Measurements from ENCODE around the gene KIF5C.

The KIF5C gene

DNA sequence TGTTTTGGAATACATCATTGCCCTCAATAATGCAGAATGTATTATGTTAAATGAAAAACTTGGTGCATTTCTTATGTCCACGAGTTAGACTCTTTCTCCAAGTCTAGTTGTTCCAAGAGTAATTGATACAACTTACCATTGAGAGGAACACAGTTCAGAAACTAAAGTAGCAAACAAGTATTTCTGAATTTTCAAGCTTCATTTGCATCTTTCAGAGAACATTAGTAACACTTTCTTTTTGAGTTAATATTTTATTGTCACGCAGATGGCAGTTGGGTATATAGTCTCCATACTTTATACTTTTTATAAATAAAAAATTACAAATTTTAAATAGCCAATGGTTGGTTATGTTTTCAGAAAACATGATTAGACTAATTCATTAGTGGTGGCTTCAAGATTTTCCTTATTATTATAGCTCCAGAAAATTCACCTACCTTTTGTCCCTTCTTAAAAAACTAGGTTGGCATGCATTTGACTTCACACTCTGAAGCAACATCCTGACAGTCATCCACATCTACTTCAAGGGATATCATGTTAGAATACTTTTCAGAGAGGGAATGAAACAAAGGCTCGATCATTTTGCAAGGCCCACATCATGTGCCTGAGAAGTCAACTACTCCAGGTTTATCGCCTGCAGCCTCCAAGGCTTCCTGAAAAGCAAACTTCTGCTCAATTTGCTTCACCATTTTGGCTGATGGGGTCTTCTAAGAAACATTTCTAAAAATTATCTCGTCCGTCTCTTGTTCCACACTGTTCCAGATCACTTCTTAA lies 193.4 kb downstream of the KIF5C start:
- no peak overlapping the region for H3K9ac ChIP-seq (ENCODE audit: insufficient read length, low read depth)
- no peaks in the 10 kb centered on the region for H3K9me3 ChIP-seq (ENCODE audit: insufficient read depth, low read length)
- no peaks in the 10 kb centered on the region for H3K4me1 ChIP-seq (ENCODE audit: insufficient read depth, insufficient read length)
- H3K36me3 ChIP-seq (ENCODE audit: insufficient read depth, insufficient read length, low read length) = no peaks in the 10 kb centered on the region
- TF ChIP-seq ZNF274 (IDR thresholded peaks at IDR 0.05; ENCODE audit: low read depth, low read length) (no peak), YY1 (IDR thresholded peaks at IDR 0.05; ENCODE audit: insufficient read depth, insufficient read length) (no peak), SUZ12 (IDR thresholded peaks at IDR 0.05; ENCODE audit: extremely low read depth, insufficient read depth, insufficient read length) (no peak)
- no peak overlapping the region for H3K4me3 ChIP-seq (ENCODE audit: insufficient read length, low read depth)
- H3K27me3 ChIP-seq (ENCODE audit: insufficient read depth, insufficient read length) = no peaks in the 10 kb centered on the region
- DNase-seq (ENCODE audit: low read depth, low spot score) = no peak

DNA sequence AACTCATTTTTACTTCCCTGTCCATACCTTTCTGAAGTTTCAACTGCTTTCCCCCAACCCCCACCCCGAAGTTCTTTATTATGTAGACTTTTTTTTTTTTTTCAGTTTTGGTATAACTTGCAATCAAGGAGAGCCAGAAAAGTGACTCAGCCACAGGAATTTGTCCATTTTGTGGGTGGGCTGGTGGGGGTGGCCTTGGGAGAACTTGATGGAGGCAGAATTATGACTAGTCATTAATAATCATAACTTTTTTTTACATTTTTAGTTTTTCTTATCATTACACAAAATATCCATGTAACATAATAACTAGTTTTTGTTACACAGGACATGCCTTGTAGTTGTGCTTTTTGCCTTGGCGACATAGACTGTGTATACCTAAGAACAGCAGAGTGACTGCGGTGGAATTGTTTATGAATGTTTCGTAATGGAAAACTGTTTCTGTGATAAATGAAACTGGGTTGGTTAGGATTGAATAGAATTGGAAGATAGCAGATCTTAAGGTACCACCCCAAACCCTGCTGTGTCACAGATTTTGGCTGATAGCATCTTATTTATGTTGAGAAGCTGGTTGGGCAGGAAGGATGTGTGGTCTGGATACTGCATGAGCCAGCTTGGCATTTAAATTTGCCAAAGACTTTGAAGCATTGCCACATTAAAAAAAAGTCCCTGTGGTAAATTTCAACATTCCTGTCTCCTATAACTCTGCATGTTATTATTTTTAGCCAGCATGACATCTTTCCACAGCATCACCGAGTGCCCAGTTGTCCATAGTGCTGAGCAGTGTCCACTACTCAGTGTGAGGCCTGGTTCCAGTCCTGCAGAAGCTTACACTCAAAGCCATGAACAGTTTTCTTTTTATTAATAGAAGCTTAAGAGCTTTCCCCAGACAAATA lies 194.2 kb downstream of the KIF5C start:
- Histone ChIP-seq H3K4me3 (ENCODE audit: insufficient read length, low read depth) (no peak overlapping the region), H3K9ac (ENCODE audit: insufficient read length, low read depth) (no peak overlapping the region), H3K36me3 (ENCODE audit: insufficient read depth, insufficient read length, low read length) (no peaks in the 10 kb centered on the region), H3K4me1 (ENCODE audit: insufficient read depth, insufficient read length) (no peaks in the 10 kb centered on the region), H3K9me3 (ENCODE audit: insufficient read depth, low read length) (no peaks in the 10 kb centered on the region), H3K27me3 (ENCODE audit: insufficient read depth, insufficient read length) (no peaks in the 10 kb centered on the region)
- TF ChIP-seq ZNF274 (IDR thresholded peaks at IDR 0.05; ENCODE audit: low read depth, low read length) = no peak
- TF ChIP-seq YY1 (IDR thresholded peaks at IDR 0.05; ENCODE audit: insufficient read depth, insufficient read length) = no peak
- TF ChIP-seq SUZ12 (IDR thresholded peaks at IDR 0.05; ENCODE audit: extremely low read depth, insufficient read depth, insufficient read length) = no peak
- no peak for DNase-seq (ENCODE audit: low read depth, low spot score)

DNA sequence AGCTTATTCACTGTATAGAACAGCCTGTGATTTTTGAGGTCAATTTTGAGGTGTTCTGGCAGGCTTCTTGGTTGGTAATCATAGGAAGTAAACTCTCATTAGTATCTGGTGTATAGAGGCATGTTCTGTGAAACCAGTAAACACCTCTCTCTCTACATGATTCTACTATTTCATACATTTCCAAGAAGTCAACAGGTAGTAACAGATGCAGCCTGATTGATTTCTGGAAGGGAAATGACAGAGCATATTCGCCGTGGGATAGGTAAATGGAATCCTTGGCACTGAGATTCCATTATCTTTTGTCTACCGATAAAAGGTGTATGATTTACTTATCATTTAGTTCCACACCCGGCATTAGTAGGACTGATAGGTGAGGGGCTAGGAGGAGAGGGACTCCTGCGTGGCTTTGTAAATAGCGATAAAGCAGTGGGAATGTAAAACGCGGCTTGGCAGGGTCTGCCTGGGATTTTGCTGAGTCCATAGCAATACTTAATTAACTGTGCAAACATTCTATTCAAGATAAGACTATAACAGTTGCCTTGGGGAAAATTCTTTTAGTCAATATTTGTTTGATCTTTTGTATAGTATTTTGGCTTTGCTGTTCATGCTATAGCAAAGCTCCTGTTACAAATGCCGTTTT lies 195.8 kb downstream of the KIF5C start:
- TF ChIP-seq SUZ12 (IDR thresholded peaks at IDR 0.05; ENCODE audit: extremely low read depth, insufficient read depth, insufficient read length) = no peak
- no peak for TF ChIP-seq YY1 (IDR thresholded peaks at IDR 0.05; ENCODE audit: insufficient read depth, insufficient read length)
- TF ChIP-seq ZNF274 (IDR thresholded peaks at IDR 0.05; ENCODE audit: low read depth, low read length) = no peak
- H3K9me3 ChIP-seq (ENCODE audit: insufficient read depth, low read length) = no peaks in the 10 kb centered on the region
- H3K9ac ChIP-seq (ENCODE audit: insufficient read length, low read depth) = no peak overlapping the region
- DNase-seq (ENCODE audit: low read depth, low spot score) = no peak
- H3K4me3 ChIP-seq (ENCODE audit: insufficient read length, low read depth) = no peak overlapping the region
- H3K4me1 ChIP-seq (ENCODE audit: insufficient read depth, insufficient read length) = no peaks in the 10 kb centered on the region
- H3K36me3 ChIP-seq (ENCODE audit: insufficient read depth, insufficient read length, low read length) = no peaks in the 10 kb centered on the region
- no peaks in the 10 kb centered on the region for H3K27me3 ChIP-seq (ENCODE audit: insufficient read depth, insufficient read length)

DNA sequence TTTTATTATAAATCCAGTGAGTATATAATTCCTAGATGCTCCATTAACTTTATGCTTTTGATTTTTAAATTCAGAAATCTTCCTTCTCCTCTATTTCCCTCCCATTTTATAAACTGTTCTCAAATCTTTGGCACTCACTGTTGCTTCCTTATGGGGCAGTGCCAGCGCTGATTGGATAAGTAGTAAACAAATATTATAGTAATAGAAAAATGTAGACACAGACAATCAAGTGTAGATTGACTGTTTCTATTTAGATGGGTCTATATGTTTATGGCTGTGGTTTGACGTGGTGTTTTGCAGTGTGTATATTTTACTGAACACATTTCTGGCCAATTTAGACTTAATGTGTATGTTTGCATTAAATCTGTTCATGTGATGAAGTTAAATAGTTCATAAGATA lies 200.1 kb downstream of the KIF5C start:
- H3K4me3 ChIP-seq (ENCODE audit: insufficient read length, low read depth) = no peak overlapping the region
- TF ChIP-seq ZNF274 (IDR thresholded peaks at IDR 0.05; ENCODE audit: low read depth, low read length) (no peak), YY1 (IDR thresholded peaks at IDR 0.05; ENCODE audit: insufficient read depth, insufficient read length) (no peak), SUZ12 (IDR thresholded peaks at IDR 0.05; ENCODE audit: extremely low read depth, insufficient read depth, insufficient read length) (no peak)
- no peaks in the 10 kb centered on the region for H3K9me3 ChIP-seq (ENCODE audit: insufficient read depth, low read length)
- no peak for DNase-seq (ENCODE audit: low read depth, low spot score)
- H3K27me3 ChIP-seq (ENCODE audit: insufficient read depth, insufficient read length) = peaks cover 12% of the 10 kb centered on the region
- H3K4me1 ChIP-seq (ENCODE audit: insufficient read depth, insufficient read length) = peaks cover 4% of the 10 kb centered on the region
- no peaks in the 10 kb centered on the region for H3K36me3 ChIP-seq (ENCODE audit: insufficient read depth, insufficient read length, low read length)
- no peak overlapping the region for H3K9ac ChIP-seq (ENCODE audit: insufficient read length, low read depth)

DNA sequence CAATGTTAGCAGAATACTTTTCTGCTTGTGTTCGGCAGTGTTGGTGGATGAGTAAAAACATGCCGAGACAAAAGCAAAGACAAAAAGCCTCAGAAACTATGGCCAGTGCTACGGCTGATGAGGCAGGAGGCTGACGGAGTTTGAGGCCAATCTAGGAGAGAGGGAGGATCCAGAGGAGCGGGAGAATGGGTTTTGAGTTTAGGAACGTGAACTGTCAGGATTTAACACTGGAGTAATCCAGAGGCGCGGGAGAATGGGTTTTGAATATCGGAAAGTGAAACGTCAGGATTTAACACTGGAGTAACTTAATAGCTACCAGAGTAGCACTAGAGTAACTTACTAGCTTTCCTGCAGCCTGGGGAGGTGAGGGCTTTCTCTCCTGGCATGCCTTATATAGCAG lies 200.8 kb downstream of the KIF5C start:
- no peak for DNase-seq (ENCODE audit: low read depth, low spot score)
- peaks cover 13% of the 10 kb centered on the region for H3K27me3 ChIP-seq (ENCODE audit: insufficient read depth, insufficient read length)
- peaks cover 4% of the 10 kb centered on the region for H3K4me1 ChIP-seq (ENCODE audit: insufficient read depth, insufficient read length)
- H3K36me3 ChIP-seq (ENCODE audit: insufficient read depth, insufficient read length, low read length) = no peaks in the 10 kb centered on the region
- TF ChIP-seq ZNF274 (IDR thresholded peaks at IDR 0.05; ENCODE audit: low read depth, low read length) (no peak), SUZ12 (IDR thresholded peaks at IDR 0.05; ENCODE audit: extremely low read depth, insufficient read depth, insufficient read length) (no peak), YY1 (IDR thresholded peaks at IDR 0.05; ENCODE audit: insufficient read depth, insufficient read length) (no peak)
- H3K4me3 ChIP-seq (ENCODE audit: insufficient read length, low read depth) = no peak overlapping the region
- H3K9me3 ChIP-seq (ENCODE audit: insufficient read depth, low read length) = no peaks in the 10 kb centered on the region
- H3K9ac ChIP-seq (ENCODE audit: insufficient read length, low read depth) = no peak overlapping the region

Data from NT2/D1 (cell line).